ENCODE results near the gene TAS2R16. TPM values are rescaled to one million over a fixed set of nuclear protein-coding genes. Genes with fewer than 3 reads are reported as not detected.
"Not testable (repeated sequence)": the region's sequence is repeated elsewhere in the genome, so short reads cannot be mapped to it uniquely, and the experiment has no call there.

The TAS2R16 gene
- total RNA-seq, 3 donors from 2014 or later, result not detected

DNA sequence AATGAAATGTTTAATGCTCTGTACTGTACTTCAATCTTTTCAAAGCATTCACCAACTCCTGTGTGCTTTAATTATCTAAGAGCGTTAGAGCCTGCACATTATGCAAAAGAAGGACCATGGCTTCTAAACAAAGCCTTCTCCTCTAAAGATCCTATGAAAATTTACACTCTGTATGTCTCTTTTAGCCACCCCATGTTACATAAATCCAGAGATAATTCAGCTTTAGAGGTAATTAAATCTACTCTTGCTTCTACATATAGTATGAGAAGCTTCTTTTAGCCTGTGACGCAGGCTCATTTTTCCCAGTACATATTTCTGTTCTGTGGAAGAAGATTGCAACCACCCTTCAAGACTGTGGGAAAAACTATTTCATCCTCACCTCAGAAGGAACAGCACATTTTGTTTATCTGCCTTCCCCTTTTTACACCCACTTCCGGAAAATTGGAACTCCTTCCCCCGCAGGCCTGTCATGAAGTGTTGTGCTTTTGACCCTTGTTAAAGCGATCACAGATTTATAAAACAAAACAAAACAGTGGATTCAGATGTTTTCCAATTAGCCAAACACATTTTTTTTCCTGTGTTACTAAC is 8.1 kb upstream of the TAS2R16 start:
- H3K4me3 Mint-ChIP-seq, result no peak overlapping the region
- no peak for DNase-seq
- no peaks in the 10 kb centered on the region for H3K27me3 Mint-ChIP-seq (ENCODE audit: low read depth)
- H3K36me3 Mint-ChIP-seq (ENCODE audit: insufficient read depth), result no peaks in the 10 kb centered on the region
- no peaks in the 10 kb centered on the region for H3K4me1 Mint-ChIP-seq (ENCODE audit: low read depth)
- H3K9me3 Mint-ChIP-seq, result peaks cover 3% of the 10 kb centered on the region
- ATAC-seq, result no peak

DNA sequence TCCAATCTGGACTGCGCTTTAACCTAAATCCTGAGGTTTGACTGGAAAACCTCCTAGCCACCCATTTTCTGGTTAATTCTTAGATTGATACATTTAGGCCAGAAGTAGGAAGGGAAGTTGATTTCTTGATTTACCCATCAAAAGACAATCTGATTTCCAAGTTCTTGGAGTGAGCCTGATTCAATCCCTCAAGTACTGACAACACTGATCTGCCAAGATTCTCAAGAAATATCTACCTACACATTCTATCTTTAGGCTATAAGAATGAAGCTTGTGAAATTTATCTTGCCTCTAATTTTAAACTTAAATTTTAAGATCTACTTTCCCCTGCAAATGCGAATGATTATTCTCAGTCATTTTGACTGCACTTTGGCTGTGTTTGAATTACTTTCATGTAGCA is 5.9 kb downstream of the TAS2R16 start:
- ATAC-seq, result no peak
- no peak for DNase-seq
- Mint-ChIP-seq H3K27me3 (ENCODE audit: low read depth) (no peaks in the 10 kb centered on the region), H3K9me3 (peaks cover 23% of the 10 kb centered on the region), H3K36me3 (ENCODE audit: insufficient read depth) (no peaks in the 10 kb centered on the region), H3K4me3 (no peak overlapping the region), H3K4me1 (ENCODE audit: low read depth) (no peaks in the 10 kb centered on the region)

DNA sequence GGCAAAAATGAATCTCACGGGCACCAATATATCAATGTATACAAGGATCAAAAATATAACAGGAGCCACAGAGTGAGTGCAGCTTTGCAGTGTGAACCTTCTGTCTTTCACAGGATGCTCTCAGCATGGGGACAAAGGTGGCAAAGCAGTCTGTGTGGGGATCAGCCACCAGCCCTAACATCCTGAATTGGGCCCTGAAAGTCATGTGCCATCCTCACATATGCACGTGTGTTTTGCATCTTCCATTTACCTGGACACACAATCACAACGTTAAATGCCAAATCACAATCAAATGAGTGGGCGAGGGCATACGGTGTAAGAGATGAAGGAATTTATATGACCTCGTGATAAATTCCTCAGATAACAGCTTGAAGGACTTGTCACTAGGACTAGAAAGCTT is 6.5 kb downstream of the TAS2R16 start:
- ATAC-seq (no peak), DNase-seq (no peak)
- Mint-ChIP-seq H3K9me3 (peaks cover 19% of the 10 kb centered on the region), H3K4me1 (ENCODE audit: low read depth) (no peaks in the 10 kb centered on the region), H3K4me3 (no peak overlapping the region), H3K36me3 (ENCODE audit: insufficient read depth) (no peaks in the 10 kb centered on the region), H3K27me3 (ENCODE audit: low read depth) (no peaks in the 10 kb centered on the region)

DNA sequence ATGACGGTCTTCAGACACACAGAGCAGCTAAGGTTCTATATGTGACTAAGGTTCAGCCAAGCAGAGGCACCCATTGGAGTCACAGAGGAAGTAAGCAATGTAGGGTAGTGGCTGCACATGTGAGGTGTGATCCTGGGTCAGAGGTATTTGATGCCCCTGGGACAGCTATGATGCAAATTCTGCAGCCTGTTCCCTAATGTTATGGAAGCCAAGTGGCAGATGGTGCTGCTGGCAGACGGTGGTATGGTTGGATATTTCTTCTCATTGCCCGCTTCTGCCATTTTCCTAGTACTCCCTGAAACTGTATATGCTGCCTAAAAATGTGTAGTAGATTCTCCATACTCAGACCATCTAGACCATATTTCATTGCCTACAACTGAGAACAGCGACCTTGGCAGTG is 7.2 kb downstream of the TAS2R16 start:
- Mint-ChIP-seq H3K4me3 (no peak overlapping the region), H3K27me3 (ENCODE audit: low read depth) (no peaks in the 10 kb centered on the region), H3K9me3 (peaks cover 13% of the 10 kb centered on the region), H3K4me1 (ENCODE audit: low read depth) (no peaks in the 10 kb centered on the region), H3K36me3 (ENCODE audit: insufficient read depth) (no peaks in the 10 kb centered on the region)
- DNase-seq, result no peak
- ATAC-seq, result no peak

DNA sequence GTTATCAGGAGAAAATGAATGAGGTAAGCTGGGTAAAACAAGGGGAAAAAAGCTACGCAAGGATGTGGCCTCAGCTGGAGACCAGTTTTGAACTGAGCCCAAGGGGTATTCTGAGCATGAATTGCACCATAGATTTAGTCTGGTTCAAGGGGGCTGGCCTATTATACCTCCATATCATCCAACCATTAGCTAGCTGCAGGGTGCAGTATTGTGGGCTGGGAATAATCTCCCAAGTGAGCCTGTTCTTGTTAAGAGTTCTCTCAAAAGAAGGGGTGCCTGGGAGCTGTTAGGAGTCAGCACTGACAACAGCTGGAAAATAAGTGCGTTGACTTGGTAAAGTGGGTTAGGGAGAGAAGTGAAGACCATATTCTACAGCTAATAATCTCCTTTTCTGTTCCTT is 8.0 kb downstream of the TAS2R16 start:
- Mint-ChIP-seq H3K4me1 (ENCODE audit: low read depth) (no peaks in the 10 kb centered on the region), H3K36me3 (ENCODE audit: insufficient read depth) (no peaks in the 10 kb centered on the region), H3K4me3 (no peak overlapping the region), H3K27me3 (ENCODE audit: low read depth) (no peaks in the 10 kb centered on the region), H3K9me3 (peaks cover 12% of the 10 kb centered on the region)
- ATAC-seq (no peak), DNase-seq (no peak)

DNA sequence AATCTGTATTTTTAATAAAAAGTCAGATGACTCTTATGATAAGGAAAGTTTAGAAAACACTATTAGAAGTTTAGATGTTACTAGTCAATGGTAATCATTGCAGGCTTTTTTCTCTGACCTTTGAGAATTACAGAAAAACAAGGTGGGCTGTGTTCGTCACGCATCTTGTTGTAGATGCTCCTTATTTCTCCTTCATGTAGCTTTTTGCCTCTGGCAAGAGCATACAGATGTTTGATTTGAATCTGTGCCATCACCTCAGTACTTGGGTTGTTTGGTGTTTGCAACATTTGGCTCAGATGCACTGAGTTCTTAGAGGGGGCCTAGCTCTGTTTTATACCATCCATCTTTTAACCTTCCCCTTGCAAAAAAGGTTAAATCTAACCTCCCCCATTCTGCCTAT is 11.5 kb downstream of the TAS2R16 start:
- ATAC-seq (no peak), DNase-seq (no peak)
- Mint-ChIP-seq H3K4me1 (ENCODE audit: low read depth) (no peaks in the 10 kb centered on the region), H3K4me3 (no peak overlapping the region), H3K27me3 (ENCODE audit: low read depth) (no peaks in the 10 kb centered on the region), H3K9me3 (peaks cover 6% of the 10 kb centered on the region), H3K36me3 (ENCODE audit: insufficient read depth) (no peaks in the 10 kb centered on the region)

DNA sequence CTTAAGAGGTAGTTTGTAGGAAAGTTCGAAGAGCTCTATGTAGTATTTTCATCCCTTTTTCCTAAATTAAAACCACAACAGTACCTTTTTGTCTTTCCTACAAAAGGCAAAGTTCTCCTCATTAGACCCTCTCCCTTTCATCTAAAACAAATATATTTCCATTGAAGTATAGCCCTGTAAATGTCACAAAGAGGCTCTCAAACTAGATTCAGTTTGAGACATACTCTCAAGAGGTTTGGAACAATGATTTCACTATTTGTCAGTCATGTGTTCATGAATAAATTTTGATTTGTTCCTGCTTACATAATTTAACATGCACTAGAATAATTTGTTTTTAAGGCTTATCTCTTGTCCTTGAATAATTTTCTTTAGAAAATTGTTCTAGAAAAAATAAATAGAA is 12.2 kb downstream of the TAS2R16 start:
- ATAC-seq (no peak), DNase-seq (no peak)
- no peaks in the 10 kb centered on the region for H3K27me3 Mint-ChIP-seq (ENCODE audit: low read depth)
- no peak overlapping the region for H3K4me3 Mint-ChIP-seq
- H3K4me1 Mint-ChIP-seq (ENCODE audit: low read depth), result no peaks in the 10 kb centered on the region
- H3K9me3 Mint-ChIP-seq, result peaks cover 6% of the 10 kb centered on the region
- H3K36me3 Mint-ChIP-seq (ENCODE audit: insufficient read depth), result no peaks in the 10 kb centered on the region

DNA sequence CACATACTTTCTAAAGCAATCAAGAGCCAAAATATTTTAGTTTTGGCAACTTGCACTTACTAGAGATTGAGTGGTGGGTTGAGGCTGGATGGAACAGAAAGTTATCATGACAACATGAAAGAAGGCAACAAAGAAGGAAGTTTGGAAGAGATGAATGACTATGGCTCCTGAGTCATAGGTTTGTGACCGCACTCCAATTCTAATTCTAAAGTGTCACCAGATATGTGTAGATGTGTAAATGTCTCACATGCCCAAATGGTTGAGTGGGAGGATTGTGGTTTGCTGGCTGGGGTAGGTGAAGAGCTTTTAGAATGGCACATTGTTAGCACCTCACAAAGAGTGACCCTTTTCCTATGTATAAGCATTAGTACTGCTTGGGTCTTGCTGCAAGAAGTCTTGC is 20.2 kb downstream of the TAS2R16 start:
- Mint-ChIP-seq H3K4me1 (ENCODE audit: low read depth) (no peaks in the 10 kb centered on the region), H3K27me3 (ENCODE audit: low read depth) (no peaks in the 10 kb centered on the region), H3K9me3 (peaks cover 5% of the 10 kb centered on the region), H3K4me3 (no peak overlapping the region), H3K36me3 (ENCODE audit: insufficient read depth) (no peaks in the 10 kb centered on the region)
- DNase-seq, result no peak
- ATAC-seq, result no peak

DNA sequence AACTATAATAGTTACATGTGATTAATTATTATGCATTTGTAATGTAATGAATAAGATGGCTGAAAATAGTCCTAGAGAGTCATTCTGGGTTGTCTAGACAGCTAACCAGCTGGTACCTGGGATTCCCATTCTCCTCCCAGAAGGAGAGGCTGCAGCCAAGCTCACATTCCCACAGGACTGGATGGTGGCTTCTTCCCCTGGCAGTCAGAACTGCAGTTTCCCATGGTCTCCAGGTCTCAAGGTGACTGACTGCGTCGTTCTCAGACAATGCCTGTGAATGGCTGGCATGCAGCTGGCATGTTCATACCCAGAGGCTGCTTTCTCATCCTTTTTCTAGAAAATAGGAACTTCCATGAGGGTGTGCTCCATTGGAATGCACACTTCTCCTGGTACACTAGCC is 21.3 kb downstream of the TAS2R16 start:
- no peaks in the 10 kb centered on the region for H3K27me3 Mint-ChIP-seq (ENCODE audit: low read depth)
- H3K9me3 Mint-ChIP-seq, result peaks cover 5% of the 10 kb centered on the region
- DNase-seq, result no peak
- H3K4me1 Mint-ChIP-seq (ENCODE audit: low read depth), result no peaks in the 10 kb centered on the region
- ATAC-seq, result no peak
- no peak overlapping the region for H3K4me3 Mint-ChIP-seq
- no peaks in the 10 kb centered on the region for H3K36me3 Mint-ChIP-seq (ENCODE audit: insufficient read depth)

DNA sequence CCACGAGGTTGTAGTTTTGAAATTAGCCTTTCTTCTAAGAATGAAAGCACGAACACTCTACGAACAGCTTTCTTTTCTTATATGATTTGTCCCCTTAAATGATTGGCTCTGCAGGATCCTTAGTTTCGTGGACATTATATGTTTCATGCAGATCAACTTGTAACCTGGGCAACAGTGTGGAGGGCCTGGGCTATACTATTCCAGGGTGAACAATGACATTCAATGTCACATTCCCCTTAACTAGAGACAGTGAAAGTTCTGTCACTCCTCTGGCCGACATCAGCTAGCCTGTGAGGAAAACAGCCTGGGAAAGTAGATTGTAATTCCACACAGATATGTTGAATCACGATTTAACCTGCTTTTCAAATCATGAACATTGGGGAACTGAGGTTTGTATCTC is 23.4 kb downstream of the TAS2R16 start:
- Mint-ChIP-seq H3K9me3 (peaks cover 5% of the 10 kb centered on the region), H3K4me1 (ENCODE audit: low read depth) (no peaks in the 10 kb centered on the region), H3K4me3 (no peak overlapping the region), H3K27me3 (ENCODE audit: low read depth) (no peaks in the 10 kb centered on the region), H3K36me3 (ENCODE audit: insufficient read depth) (no peaks in the 10 kb centered on the region)
- DNase-seq (no peak), ATAC-seq (no peak)

DNA sequence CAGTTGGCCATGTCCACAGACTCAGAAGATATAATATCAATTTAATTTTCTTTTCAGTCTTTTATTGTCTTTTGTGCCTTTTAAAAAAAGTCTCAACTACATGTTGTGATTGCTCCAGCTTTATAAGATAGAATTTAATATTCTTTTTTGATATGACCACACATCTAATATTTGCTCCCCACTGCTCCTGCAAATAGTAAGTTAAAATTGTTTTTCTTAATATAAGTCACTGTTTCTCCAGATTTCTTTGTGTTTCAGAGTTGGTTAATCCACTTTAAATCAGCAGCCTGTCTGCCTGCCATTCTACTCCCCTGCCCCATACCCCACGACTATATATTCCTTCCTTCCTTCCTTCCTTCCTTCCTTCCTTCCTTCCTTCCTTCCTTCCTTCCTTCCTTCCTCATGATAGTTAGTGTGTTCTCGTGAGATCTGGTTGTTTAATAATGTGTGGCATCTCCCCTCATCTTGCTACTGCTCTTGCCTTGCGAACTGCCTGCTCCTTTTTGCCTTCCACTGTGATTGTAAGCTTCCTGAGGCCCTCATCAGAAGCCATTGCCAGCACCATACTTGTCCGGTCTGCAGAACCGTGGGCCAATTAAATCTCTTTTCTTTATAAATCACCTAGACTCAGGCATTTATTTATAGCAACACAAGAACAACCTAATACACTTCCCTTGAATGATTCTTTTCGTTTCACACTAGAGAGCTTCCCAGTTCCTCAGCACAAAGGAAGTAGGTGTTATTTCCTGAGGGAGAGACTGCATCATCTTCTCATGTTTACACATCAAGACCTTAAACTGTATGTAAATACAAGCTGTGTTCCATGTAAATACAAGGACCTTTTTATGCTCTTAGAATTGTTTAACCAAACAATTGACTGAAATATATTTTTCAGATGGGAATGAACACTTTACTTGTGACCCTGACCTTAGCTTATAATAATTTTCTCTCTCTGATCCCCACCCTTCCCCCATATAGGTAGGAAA is 24.5 kb downstream of the TAS2R16 start:
- ATAC-seq (no peak), DNase-seq (no peak)
- Mint-ChIP-seq H3K4me1 (ENCODE audit: low read depth) (no peaks in the 10 kb centered on the region), H3K27me3 (ENCODE audit: low read depth) (no peaks in the 10 kb centered on the region), H3K4me3 (no peak overlapping the region), H3K9me3 (peaks cover 5% of the 10 kb centered on the region), H3K36me3 (ENCODE audit: insufficient read depth) (no peaks in the 10 kb centered on the region)

DNA sequence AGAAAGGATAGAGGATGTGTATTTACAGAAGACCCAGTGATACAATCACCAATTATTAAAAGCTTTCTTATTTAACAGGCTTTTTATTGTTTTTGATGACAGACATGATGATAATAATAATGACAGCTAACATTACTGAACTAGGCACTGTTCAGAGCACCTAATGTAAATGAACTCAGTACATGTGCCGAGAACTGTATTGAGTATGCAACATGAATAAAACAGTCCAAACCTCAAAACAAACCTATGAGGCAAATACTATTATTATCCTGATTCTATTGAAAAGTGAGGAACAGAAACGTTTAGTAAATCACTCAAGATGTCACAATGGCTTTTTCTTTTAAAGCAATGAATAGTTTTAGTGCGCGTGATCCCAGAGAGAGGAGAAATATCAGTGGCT is 27.1 kb downstream of the TAS2R16 start:
- Mint-ChIP-seq H3K4me1 (ENCODE audit: low read depth) (no peaks in the 10 kb centered on the region), H3K36me3 (ENCODE audit: insufficient read depth) (no peaks in the 10 kb centered on the region), H3K27me3 (ENCODE audit: low read depth) (no peaks in the 10 kb centered on the region), H3K4me3 (no peak overlapping the region), H3K9me3 (no peaks in the 10 kb centered on the region)
- DNase-seq, result no peak
- no peak for ATAC-seq

DNA sequence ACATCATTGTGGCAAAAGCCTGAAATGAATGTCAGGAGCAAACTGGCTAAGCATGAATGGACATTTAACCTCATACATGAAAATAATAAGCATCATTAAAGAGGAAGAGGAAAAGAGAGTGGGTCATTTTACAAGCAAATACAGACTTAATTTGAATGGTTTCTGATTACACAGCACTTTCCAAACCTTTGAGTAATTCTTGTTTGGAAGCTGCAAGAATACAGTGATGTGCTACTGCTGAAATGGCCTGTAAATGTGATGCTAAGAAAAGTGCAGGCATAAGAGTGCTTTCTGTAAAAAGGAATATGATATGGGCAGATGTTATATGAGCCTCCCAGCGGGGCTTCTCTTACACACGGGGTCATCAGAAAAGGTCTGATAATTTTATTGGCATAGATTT is 30.2 kb downstream of the TAS2R16 start:
- H3K27me3 Mint-ChIP-seq (ENCODE audit: low read depth), result no peaks in the 10 kb centered on the region
- no peak for DNase-seq
- H3K4me3 Mint-ChIP-seq, result no peak overlapping the region
- H3K9me3 Mint-ChIP-seq, result peaks cover 4% of the 10 kb centered on the region
- H3K4me1 Mint-ChIP-seq (ENCODE audit: low read depth), result no peaks in the 10 kb centered on the region
- H3K36me3 Mint-ChIP-seq (ENCODE audit: insufficient read depth), result no peaks in the 10 kb centered on the region
- ATAC-seq, result no peak

DNA sequence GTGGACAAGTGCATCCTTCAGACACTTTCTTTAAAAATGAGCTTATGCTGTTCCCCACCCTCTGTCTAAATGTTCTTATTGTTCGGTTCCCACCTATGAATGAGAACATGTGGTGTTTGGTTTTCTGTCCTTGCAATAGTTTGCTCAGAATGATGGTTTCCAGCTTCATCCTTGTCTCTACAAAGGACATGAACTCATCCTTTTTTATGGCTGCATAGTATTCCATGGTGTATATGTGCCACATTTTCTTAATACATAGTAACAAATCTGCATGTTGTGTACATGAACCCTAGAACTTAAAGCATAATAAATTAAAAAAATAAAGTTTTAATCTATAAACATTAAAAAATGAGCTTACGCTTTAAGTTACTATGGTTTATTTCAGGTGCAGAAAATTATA is 41.8 kb downstream of the TAS2R16 start:
- not testable (repeated sequence) for H3K36me3 Mint-ChIP-seq (ENCODE audit: insufficient read depth); H3K4me1 Mint-ChIP-seq (ENCODE audit: low read depth)

DNA sequence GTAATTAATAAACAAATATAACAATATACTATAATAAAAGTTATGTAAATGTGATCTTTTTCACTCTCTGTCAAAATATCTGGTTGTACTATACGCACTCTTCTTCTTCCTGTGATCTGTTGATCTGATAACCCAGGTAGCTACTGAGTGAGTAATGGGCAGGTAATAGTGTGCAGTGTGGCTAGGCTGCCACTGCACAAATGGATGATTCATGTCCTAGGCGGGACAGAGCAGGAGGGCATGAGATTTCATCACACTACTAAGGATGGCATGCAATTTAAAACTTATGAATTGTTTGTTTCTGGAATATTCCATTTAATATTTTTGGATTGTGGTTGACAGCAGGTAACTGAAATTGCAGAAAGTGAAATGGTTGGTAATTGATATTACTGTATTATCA is 44.5 kb downstream of the TAS2R16 start:
- H3K4me3 Mint-ChIP-seq, result no peak overlapping the region
- no peaks in the 10 kb centered on the region for H3K4me1 Mint-ChIP-seq (ENCODE audit: low read depth)
- peaks cover 14% of the 10 kb centered on the region for H3K9me3 Mint-ChIP-seq
- DNase-seq (no peak), ATAC-seq (no peak)
- H3K36me3 Mint-ChIP-seq (ENCODE audit: insufficient read depth), result no peaks in the 10 kb centered on the region
- H3K27me3 Mint-ChIP-seq (ENCODE audit: low read depth), result no peaks in the 10 kb centered on the region

More for the DNA sequence above, 41.8 kb downstream of the TAS2R16 start:
- H3K4me3 Mint-ChIP-seq; DNase-seq; ATAC-seq; H3K27me3 Mint-ChIP-seq (ENCODE audit: low read depth): not testable (repeated sequence)
- H3K9me3 Mint-ChIP-seq, result peaks cover 15% of the 10 kb centered on the region
